Activated CD8-positive, alpha-beta memory T cell treated with anti-CD3 and anti-CD28 coated beads for 4 hours (primary cell): ENCODE data around the gene PPP1R9A.

ENCODE experiments used
- DNase-seq, 2 donors: peaks; one replicate each; pipeline ENCODE4 v3.0.0-alpha.2; 2020; ENCODE audit warnings: low read depth in 2 of 2

PPP1R9A gene

DNA sequence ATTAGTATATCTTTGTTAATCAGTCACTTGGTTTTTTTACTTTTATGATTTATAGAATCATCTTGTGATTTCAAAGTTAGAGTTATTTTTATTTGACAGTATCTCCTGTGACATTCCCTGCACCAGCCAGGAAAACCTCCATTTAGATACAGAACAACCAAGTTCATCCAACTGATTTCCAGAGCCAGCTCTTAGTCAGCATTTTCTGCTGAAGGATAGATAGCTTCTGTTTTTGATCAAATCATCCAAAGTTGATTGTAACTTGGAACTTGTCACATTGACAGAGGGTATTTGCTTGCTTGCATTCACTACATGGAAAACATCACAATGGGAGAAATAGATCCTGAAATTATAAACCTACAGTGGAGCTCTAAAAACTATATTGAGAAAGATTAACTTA is 294.3 kb downstream of the PPP1R9A start:
- DNase-seq, result no peak

DNA sequence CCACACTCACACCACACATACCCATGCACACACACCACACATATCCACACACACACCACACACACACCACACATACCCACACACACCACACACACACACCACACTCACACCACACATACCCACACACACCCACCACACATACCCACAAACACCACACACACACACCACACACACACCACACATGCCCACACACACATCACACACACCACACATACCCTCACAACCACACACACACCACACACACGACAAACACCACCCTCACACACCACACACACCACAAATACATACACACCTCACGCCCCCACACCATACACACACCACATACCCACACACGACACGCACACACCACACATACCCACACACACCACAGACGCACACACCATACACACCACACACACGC is 297.2 kb downstream of the PPP1R9A start:
- DNase-seq, result no peak

DNA sequence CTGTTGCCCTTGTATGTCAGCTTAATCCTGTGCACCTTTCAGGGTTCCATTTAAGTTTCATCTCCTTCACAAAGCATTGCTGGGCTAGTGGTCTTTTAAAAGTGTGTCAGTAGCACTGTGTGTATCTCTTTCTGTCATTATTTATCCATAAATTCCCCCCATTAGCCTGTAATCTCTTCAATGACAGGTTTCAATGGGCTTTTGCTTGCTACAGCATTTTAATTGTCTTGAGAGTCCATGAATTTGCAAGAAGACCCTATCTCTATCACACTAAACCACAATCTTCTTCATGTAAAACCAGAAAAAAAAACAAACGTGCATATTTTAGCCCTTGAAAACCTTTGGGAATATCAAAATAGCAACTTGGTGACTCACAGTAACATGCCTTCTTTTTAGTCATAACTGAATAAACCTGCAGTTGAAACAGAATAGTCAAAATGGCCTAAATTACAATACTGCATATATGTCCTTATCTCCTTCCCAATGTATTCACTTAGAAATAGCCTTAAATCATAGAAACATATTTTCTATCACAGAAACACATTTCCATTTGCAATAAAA is 298.4 kb downstream of the PPP1R9A start:
- no peak for DNase-seq

DNA sequence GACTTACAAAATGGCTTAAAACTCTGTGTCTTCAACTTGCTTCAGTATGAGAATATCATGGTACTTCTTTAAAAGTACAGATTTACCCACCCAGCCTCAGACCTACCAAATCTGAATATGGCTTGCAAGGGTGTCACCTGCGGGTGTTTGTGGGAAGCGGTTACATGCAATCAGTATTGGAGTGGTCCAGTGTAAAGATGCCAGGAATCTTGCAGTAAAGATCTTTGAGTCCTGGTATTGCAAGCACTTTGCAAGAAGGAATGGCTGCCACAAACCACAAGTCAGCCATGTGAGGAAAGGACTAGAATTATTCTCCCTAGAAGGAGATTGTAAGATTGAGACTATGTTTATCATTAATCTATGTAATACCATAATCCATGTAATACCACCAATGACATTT is 301.9 kb downstream of the PPP1R9A start:
- no peak for DNase-seq

DNA sequence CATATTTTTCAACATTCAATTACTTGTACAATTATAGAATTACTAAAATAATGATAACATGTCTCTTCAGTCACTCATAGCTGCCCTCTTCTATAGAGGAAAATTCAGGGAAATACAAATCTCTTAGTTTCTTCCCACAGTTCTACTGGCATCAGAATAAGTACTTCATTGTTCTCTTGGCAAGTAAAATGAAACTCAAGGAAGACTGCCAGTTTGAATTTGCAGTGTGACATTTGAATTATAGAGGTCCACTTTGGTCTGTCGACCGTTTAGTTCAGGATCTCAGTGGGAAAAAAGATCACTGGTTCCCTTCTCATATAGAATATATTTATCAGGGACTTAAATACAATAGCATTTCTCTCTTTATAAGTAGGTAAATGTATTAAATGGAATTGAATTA is 302.4 kb downstream of the PPP1R9A start:
- DNase-seq, result no peak

DNA sequence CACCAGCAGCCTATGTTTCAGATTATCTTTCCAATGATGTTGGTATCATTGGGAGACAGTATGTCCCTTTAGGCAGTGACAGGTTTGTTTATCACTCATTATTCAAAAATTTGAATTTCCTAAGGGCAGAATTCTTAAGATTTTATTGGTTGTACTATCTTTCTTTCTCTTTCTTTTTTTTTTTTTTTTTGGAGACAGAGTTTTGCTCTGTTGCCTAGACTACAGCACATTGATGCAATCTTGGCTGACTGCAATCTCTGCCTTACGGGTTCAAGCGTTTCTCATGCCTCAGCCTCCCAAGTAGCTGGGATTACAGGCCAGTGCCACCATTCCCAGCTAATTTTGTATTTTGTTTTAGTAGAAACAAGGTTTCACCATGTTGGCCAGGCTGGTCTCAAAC is 305.8 kb downstream of the PPP1R9A start:
- DNase-seq, result no peak

GRCh38 chr7:95213809-95214492 is 306.6 kb downstream of the PPP1R9A start:
- DNase-seq, result no peak

- no peak for DNase-seq
Observed at GRCh38 chr7:95219721-95220120, 312.3 kb downstream of the PPP1R9A start.

DNA sequence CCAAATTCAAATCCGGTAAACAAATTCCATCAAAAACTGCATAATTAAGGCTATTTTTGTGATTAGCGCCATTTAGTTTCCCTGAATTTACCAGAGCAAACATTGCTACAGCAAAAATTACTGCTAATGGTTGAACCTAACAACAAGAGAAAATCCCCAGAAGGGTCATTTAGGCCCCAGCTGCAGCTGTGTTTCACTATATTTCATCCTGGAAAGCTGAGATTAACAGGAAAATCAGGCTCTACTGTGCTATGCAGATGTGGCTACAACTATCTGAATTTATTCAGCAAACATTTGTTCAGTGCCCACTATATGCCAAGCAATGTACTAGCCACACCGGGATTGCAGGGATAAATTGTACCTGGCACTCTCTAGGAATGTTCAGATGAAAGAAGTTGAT is 312.9 kb downstream of the PPP1R9A start:
- no peak for DNase-seq

- no peak for DNase-seq
Observed at GRCh38 chr7:95225301-95225700, 317.9 kb downstream of the PPP1R9A start.

- DNase-seq, result no peak
Observed at GRCh38 chr7:95229301-95229700, 321.9 kb downstream of the PPP1R9A start.

DNA sequence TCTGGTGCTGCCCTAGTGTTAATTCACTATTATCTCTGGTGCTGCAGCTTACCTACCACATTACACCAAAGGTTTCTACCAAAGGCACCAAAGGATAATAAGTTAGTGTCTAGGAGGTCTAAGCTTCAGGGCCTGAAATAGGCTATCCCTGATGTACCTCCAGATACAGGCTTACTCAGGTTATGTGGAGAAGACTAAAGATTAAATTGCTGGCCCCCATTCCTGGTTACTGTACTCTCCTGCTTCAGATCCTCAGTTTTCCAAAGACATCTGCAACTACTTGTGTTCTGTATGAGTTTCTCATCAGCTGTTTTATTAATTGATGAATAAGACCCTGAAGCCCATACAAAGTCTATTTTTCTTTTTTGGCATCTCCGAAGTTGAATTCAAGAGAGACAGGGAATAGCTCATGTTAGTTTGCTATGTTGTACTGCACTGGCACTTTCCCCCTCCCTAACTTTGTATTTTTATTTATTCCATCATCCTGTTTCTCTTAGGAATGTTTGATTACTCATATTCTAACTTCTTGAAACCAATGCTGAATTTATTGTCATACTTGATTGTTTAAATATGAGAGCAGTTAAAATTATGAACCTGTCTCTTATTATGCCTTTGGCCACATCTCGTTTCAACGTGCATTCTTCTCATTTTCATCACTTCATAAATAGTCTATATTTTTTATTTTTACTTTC is 331.0 kb downstream of the PPP1R9A start:
- DNase-seq, result no peak

- DNase-seq, result no peak
Observed at GRCh38 chr7:95240921-95241320, 333.5 kb downstream of the PPP1R9A start.

DNA sequence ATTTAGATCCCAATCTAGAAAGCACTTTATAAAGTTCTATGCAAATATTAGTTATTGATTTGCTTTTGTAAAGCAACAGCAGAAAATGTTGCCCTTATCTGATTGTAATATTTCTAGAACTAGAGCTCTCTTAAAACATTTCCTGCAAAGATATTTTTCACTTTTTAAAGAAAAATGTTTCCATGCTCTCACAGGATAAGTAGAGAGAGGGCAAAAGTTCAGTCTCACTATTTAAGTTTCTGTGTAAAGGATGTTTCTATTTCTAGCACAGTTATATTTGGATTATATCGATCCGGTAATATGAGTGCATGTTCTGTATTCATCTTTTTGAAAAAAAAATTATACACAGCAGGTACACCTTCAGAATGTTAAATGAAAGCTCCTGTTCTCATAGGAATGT is 334.9 kb downstream of the PPP1R9A start:
- no peak for DNase-seq

DNA sequence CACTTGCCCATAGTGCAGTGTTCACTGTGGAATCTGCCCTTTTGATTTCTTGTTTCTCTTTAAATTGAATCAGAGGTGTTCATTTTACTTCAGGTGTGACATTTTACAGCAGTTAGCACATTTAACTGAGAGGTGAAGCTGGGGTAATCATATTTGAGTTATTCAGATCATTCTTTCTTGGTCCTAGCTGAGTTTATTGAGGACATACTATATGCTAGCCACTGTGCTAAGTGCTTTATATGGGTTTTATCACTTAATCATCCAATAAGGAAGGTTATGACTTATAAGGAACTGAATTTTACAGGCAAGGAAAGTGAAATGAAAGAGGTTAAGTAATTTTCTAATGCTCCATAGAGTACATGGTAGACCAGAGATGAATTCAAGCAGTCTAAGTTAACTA is 337.2 kb downstream of the PPP1R9A start:
- no peak for DNase-seq

DNA sequence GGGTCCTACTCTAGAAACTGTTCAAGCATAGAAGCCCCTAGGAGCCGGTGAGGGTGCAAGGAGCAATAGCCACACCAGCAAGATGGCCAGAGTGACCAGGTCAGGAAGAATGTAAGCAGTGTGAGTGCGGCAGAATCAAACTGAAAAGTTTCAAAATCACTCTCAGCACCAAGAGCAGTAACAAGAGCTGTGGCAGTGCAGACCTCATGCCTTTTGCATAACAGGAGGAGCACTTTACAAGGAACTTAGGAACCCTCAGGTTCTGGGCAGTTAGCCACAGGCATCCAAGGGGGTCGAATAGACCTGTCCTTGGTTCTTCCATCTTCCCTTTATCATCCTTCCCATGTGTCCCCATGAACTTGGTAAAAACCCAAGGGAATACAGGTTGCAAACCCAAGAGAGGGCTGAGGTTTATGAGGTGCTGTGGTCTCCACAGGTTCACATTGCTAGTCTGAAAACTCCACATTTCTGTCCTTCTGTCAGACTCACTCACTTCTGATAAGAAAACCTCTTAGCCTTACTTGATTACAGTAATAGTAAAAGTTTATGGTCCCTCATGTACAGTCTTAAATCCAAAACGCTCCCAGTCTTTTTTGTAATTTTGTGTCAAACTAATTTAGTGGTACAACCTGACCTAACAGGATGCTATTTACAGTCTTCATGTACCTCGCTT is 338.6 kb downstream of the PPP1R9A start:
- no peak for DNase-seq

GRCh38 chr7:95246831-95247370 is 339.5 kb downstream of the PPP1R9A start:
- DNase-seq, result no peak

GRCh38 chr7:95250571-95250970 is 343.2 kb downstream of the PPP1R9A start:
- no peak for DNase-seq

DNA sequence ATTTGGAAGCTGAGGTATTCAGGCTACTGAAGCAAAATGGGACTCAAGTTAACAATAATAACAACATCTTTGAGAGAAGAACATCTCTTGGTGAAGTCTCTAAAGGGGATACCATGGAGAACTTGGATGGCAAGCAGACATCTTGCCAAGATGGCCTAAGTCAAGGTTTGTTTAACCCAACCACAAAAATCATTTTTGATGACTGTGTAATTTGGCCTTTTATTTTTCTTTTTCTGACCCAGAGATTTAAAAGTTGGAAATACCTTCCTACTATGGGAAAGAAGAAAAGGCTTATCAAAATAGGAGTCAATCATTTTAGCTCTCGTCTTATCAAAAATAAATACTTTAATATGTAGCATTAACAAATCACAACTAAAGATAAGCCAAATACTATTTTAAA is 344.6 kb downstream of the PPP1R9A start:
- no peak for DNase-seq

- no peak for DNase-seq
Observed at GRCh38 chr7:95253986-95254385, 346.6 kb downstream of the PPP1R9A start.

GRCh38 chr7:95255691-95256090 is 348.3 kb downstream of the PPP1R9A start:
- no peak for DNase-seq

DNA sequence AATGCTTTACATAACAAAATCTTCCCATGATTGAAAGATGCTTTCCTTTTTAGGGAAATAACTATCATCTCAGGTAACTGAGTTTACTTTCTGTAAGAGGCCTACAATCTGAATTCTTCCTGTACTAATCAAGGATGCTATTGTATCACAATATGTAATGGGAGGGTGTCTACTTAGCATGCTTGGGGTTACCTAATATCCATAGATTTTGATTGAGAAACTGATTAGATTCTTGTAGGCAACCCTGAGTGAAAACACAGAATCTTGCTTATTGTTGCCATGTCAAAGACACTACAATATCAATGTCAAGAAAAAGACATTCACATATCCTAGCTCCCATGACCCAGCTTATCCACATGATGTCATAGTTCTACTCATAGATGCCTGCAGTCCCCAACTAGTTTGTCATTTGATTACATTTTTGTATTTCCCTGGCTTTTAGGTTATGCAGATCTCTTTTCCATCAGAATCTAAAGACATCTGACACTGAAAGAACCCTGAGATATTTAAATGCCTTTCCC is 354.6 kb downstream of the PPP1R9A start:
- DNase-seq, result no peak
